ENCODE data around the gene DTL.
"Not testable (repeated sequence)": the region's sequence is repeated elsewhere in the genome, so short reads cannot be mapped to it uniquely, and the experiment has no call there.

DTL gene

GRCh38 chr1:212024469-212025149 lies 10.9 kb upstream of the DTL start:
- no peak for TF ChIP-seq CTCF (conservative IDR thresholded peaks at IDR 0.05)
- TF ChIP-seq ZFX (IDR thresholded peaks at IDR 0.05) = no peak

DNA sequence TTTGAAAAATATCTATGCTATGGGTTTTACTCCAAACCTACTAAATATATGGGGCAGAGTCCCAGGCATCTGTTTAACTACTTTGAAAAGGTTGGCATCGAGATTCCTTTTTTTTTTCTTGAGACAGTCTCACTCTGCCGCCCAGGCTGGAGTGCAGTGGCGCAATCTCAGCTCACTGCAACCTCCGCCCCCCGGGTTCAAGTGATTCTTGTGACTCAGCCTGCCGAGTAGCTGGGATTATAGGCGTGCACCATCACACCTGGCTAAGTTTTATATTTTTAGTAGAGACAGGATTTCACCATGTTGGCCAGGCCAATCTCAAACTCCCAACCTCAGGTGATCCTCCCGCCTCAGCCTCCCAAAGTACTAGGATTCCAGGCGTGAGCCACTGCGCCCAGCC lies 7.8 kb upstream of the DTL start:
- H3K27ac ChIP-seq = not testable (repeated sequence)

More at GRCh38 chr1:212024469-212025149, 10.9 kb upstream of the DTL start:
- H3K27ac ChIP-seq = no peak overlapping the region

DNA sequence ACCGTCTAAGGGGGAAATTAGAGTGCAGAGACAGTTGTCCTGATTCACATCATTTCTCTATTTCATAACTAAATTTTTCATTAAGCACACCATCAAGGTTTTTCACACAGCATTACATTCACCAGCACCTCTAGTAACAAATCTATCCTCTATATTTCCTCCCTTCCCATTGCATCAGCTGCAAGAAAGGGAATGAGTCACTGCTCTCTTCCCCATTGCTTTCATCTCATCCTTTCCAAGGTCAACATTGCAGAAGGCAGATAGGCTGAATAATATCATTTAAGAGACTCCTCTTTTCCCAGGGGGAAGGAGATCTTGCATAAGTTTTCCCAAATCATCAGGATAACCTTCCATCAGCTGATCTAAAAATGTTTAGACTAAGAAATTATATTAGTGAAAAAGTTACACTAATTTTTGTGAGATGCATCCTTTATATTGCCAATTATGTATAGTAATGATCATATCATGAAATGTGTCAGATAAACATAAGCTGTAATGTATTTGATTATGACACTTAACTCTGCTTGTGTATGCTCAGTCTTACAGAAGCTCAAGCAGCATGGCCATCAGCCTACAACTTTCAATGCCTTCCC lies 4.5 kb upstream of the DTL start:
- no peak for TF ChIP-seq ZFX (IDR thresholded peaks at IDR 0.05)
- TF ChIP-seq CTCF (conservative IDR thresholded peaks at IDR 0.05) = no peak

GRCh38 chr1:212034516-212035122 lies 929 bp upstream of the DTL start:
- TF ChIP-seq ZFX (IDR thresholded peaks at IDR 0.05) (no peak), CTCF (conservative IDR thresholded peaks at IDR 0.05) (no peak)
- peak overlapping the region; percentile 65 for H3K27ac ChIP-seq

More for the DNA sequence above, 4.5 kb upstream of the DTL start:
- H3K27ac ChIP-seq = no peak overlapping the region

DNA sequence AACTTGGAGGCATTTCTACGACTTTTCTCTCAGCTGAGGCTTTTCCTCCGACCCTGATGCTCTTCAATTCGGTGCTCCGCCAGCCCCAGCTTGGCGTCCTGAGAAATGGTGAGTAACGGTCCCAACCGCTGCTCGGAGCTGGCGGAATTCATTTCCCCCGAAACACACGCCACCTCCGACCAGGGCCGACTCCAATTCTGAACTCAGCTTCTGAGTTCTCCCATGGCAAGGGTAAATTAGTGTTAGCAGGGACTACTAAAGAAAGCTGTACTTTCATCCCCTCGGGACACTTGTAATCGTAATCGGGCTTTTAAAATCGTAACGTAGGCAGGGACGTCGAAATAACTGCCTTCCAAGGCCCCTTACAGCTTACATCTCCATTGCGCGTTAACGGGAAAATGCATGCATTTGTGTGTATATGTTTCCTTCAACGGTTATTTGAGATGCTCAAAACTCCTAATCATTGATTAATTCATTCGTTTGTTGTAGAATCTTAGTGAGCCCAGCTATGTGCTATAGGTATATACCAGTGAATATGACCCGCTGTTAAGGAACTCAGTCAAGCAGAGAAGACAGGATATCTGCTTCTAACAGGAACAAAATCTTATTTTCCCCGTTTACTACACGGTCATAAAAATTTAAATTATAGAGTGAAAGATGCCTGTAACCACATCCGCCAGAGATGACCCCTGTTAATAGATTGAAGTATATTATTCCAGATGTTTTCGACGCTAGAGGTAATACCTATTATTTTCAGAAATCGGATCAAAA lies 472 bp downstream of the DTL start:
- peak overlapping the region; percentile 65 for H3K27ac ChIP-seq
- TF ChIP-seq CTCF (conservative IDR thresholded peaks at IDR 0.05) (no peak), ZFX (IDR thresholded peaks at IDR 0.05) (no peak)

DNA sequence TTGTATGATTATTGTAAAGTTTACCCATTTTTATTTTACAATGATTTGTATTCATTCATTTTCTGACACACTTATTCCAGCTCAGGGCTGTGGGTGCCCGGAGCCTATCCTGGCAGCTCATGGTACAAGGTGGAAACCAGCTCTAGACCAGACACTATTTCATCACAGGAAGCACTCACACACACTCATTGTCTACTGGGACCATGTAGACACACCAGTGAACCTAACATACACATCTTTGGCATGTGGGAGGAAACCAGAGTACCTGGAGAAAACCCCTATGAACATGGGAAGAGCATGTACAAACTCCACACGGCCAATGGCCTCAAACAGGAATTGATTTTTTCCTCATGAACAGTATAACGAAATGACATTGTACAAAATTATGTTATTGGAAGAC lies 2.4 kb downstream of the DTL start:
- no peak overlapping the region for H3K27ac ChIP-seq

GRCh38 chr1:212039622-212040021 lies 4.1 kb downstream of the DTL start:
- TF ChIP-seq CTCF (conservative IDR thresholded peaks at IDR 0.05) = no peak
- TF ChIP-seq ZFX (IDR thresholded peaks at IDR 0.05) = no peak
- no peak overlapping the region for H3K27ac ChIP-seq

More for the DNA sequence above, 2.4 kb downstream of the DTL start:
- TF ChIP-seq CTCF (conservative IDR thresholded peaks at IDR 0.05) = no peak
- no peak for TF ChIP-seq ZFX (IDR thresholded peaks at IDR 0.05)
